Motor neuron (in vitro differentiated cells): ENCODE data around the gene TMEM229B. TPM values are rescaled to one million over a fixed set of nuclear protein-coding genes. Genes with fewer than 3 reads are reported as not detected.

Experiments
- ATAC-seq, 8 experiments: fragments of 200-7000 bp; cut with Tn5 transposase; replicated peaks in 6 of 8; 2 replicates each; pipeline ENCODE4 v1.8.0; 2021; ENCODE audit warnings: mild to moderate bottlenecking in 8 of 8, moderate library complexity in 8 of 8
- H3K27ac ChIP-seq, 2 donors: fragments of 250-450 bp; sonication (Bioruptor Pico); 2 replicates each; pipeline ENCODE4 v1.9.0; 2021; ENCODE audit warnings: antibody characterized with exemption in 2 of 2, mild to moderate bottlenecking in 2 of 2, moderate library complexity in 1 of 2
- H3K4me1 ChIP-seq, 2 donors: fragments of 250-450 bp; sonication (Bioruptor Pico); replicated peaks in 1 of 2; 2 replicates each; pipeline ENCODE4 v1.6.1; 2021; ENCODE audit warnings: antibody characterized with exemption in 2 of 2, mild to moderate bottlenecking in 2 of 2, moderate library complexity in 1 of 2
- H3K4me3 ChIP-seq, 5 donors: fragments of 250-450 bp; sonication (Bioruptor Pico); 2 replicates each; pipeline ENCODE4 v1.9.0; 2021; ENCODE audit warnings: antibody characterized with exemption in 5 of 5, mild to moderate bottlenecking in 5 of 5, moderate library complexity in 4 of 5
- whole genome bisulfite sequencing, 10 experiments: fragments of 450-650 bp; shearing (Covaris generic); methylation state at CpG; one replicate each; pipeline ENCODE4 v1.0.0; 2022; 5-methylcytosine and 5-hydroxymethylcytosine counted together
- in situ Hi-C, 9 experiments: fragments of 400-800 bp; cut with MboI; loops; one replicate each; pipeline ENCODE4 v1.15.0; 2021; ENCODE audit warnings: low sequenced_read_pairs in 9 of 9, low pct_unique_long_range_greater_than_20kb in 2 of 9; ENCODE audit not compliant: unreplicated experiment in 9 of 9
- total RNA-seq, 8 experiments: library from RNA; unstranded; fragments of 300-600 nt; gene quantifications; 2 replicates each; pipeline versions ENCODE4 v1.2.3 to v1.2.4, GENCODE V29; 2022

The TMEM229B gene
- total RNA-seq, 8 experiments from 2014 or later = 0.38 to 13.3 (median 0.93) TPM

- WGBS, 10 experiments = 55 to 100% (median 83%) methylated on average over 1 to 2 of the region's 3 CpGs; no CpG with 5 or more reads in 3 of the 10 experiments
- ATAC-seq = no peak
- H3K4me3 ChIP-seq = no peak overlapping the region
- H3K4me1 ChIP-seq = peaks cover 0 to 6% of the 10 kb centered on the region in 2 donors
- in situ Hi-C loops = no loop called here
- H3K27ac ChIP-seq = peak overlapping the region in 1 of 2 donors; percentile 43
Measured at GRCh38 chr14:67492538-67492937, 4.0 kb upstream of the TMEM229B start.

- in situ Hi-C loops = no loop called here
- Histone ChIP-seq H3K27ac (peak overlapping the region in 1 of 2 donors; percentile 43), H3K4me1 (peaks cover 0 to 6% of the 10 kb centered on the region in 2 donors), H3K4me3 (no peak overlapping the region)
- ATAC-seq = peak; percentile 67 to 99 (median 84)
- WGBS, 10 experiments = 0 to 70% (median 0%) methylated on average over 1 to 2 of the region's 9 CpGs; no CpG with 5 or more reads in 7 of the 10 experiments
Measured at GRCh38 chr14:67491741-67492507, 3.4 kb upstream of the TMEM229B start.

GRCh38 chr14:67491285-67491684, 2.8 kb upstream of the TMEM229B start:
- H3K4me3 ChIP-seq = no peak overlapping the region
- ATAC-seq = no peak
- H3K27ac ChIP-seq = no peak overlapping the region
- H3K4me1 ChIP-seq = peaks cover 0 to 6% of the 10 kb centered on the region in 2 donors
- WGBS, 10 experiments = 20 to 100% (median 85%) methylated on average over 1 to 3 of the region's 3 CpGs; no CpG with 5 or more reads in 4 of the 10 experiments
- in situ Hi-C loops = no loop called here

- no peak overlapping the region for H3K27ac ChIP-seq
- H3K4me3 ChIP-seq = no peak overlapping the region
- WGBS, 10 experiments = 61 to 100% (median 80%) methylated on average over 1 to 3 of the region's 4 CpGs; no CpG with 5 or more reads in 4 of the 10 experiments
- in situ Hi-C loops = no loop called here
- ATAC-seq = no peak
- H3K4me1 ChIP-seq = peaks cover 0 to 6% of the 10 kb centered on the region in 2 donors
Measured at GRCh38 chr14:67490196-67490595, 1.7 kb upstream of the TMEM229B start.

GRCh38 chr14:67487332-67487731, 1.2 kb downstream of the TMEM229B start:
- Histone ChIP-seq H3K4me1 (peaks cover 0 to 6% of the 10 kb centered on the region in 2 donors), H3K4me3 (no peak overlapping the region), H3K27ac (no peak overlapping the region)
- 60 to 100% (median 86%) methylated on average over 1 to 4 of the region's 4 CpGs; no CpG with 5 or more reads in 1 of the 10 experiments for WGBS, 10 experiments
- in situ Hi-C loops = no loop called here
- no peak for ATAC-seq

- Histone ChIP-seq H3K4me1 (peaks cover 0 to 5% of the 10 kb centered on the region in 2 donors), H3K27ac (no peak overlapping the region), H3K4me3 (no peak overlapping the region)
- in situ Hi-C loops = no loop called here
- WGBS, 10 experiments = 73 to 100% (median 75%) methylated on average over 1 to 3 of the region's 4 CpGs; no CpG with 5 or more reads in 7 of the 10 experiments
- ATAC-seq = no peak
Measured at GRCh38 chr14:67486890-67487289, 1.6 kb downstream of the TMEM229B start.

GRCh38 chr14:67485501-67486095, 2.9 kb downstream of the TMEM229B start:
- 80 to 100% (median 83%) methylated on average over 1 to 4 of the region's 4 CpGs; no CpG with 5 or more reads in 6 of the 10 experiments for WGBS, 10 experiments

GRCh38 chr14:67483579-67484285, 4.8 kb downstream of the TMEM229B start:
- in situ Hi-C loops = no loop called here

More at GRCh38 chr14:67485501-67486095, 2.9 kb downstream of the TMEM229B start:
- no peak overlapping the region for H3K4me3 ChIP-seq
- no peak overlapping the region for H3K27ac ChIP-seq
- no peaks in the 10 kb centered on the region for H3K4me1 ChIP-seq
- no peak for ATAC-seq
- in situ Hi-C loops = no loop called here

GRCh38 chr14:67482231-67483164, 6.0 kb downstream of the TMEM229B start:
- Histone ChIP-seq H3K27ac (no peak overlapping the region), H3K4me3 (no peak overlapping the region), H3K4me1 (no peaks in the 10 kb centered on the region)
- ATAC-seq = no peak
- in situ Hi-C loops = no loop called here
- 63 to 97% (median 89%) methylated on average over 2 to 7 of the region's 8 CpGs; no CpG with 5 or more reads in 5 of the 10 experiments for WGBS, 10 experiments

More at GRCh38 chr14:67483579-67484285, 4.8 kb downstream of the TMEM229B start:
- WGBS, 10 experiments = 33 to 86% (median 61%) methylated on average over 1 to 5 of the region's 8 CpGs; no CpG with 5 or more reads in 3 of the 10 experiments
- Histone ChIP-seq H3K27ac (no peak overlapping the region), H3K4me1 (no peaks in the 10 kb centered on the region), H3K4me3 (no peak overlapping the region)
- peak in 1 of 8 experiments; percentile 54 for ATAC-seq

GRCh38 chr14:67480011-67480410, 8.5 kb downstream of the TMEM229B start:
- no peak overlapping the region for H3K27ac ChIP-seq
- no peak overlapping the region for H3K4me3 ChIP-seq
- in situ Hi-C loops = no loop called here
- 40 to 83% (median 57%) methylated on average over 1 to 4 of the region's 9 CpGs; no CpG with 5 or more reads in 4 of the 10 experiments for WGBS, 10 experiments
- H3K4me1 ChIP-seq = no peaks in the 10 kb centered on the region
- ATAC-seq = peak in 3 of 8 experiments; percentile 32 to 54 (median 44)

- peak in 3 of 8 experiments; percentile 48 to 65 (median 62) for ATAC-seq
- in situ Hi-C loops = no loop called here
- WGBS, 10 experiments = 0 to 100% (median 82%) methylated on average over 1 to 2 of the region's 2 CpGs; no CpG with 5 or more reads in 1 of the 10 experiments
- Histone ChIP-seq H3K4me3 (no peak overlapping the region), H3K27ac (no peak overlapping the region), H3K4me1 (no peaks in the 10 kb centered on the region)
Measured at GRCh38 chr14:67478800-67479084, 9.8 kb downstream of the TMEM229B start.
